Stimulated activated effector memory CD8-positive, alpha-beta T cell treated with anti-CD3 and anti-CD28 coated beads, Interleukin-12 subunit alpha, Interleukin-12 subunit beta, amount 100 ng/mL, for 72 hours (primary cell): Measurements from ENCODE around the gene TFE3.

Experiments
- ATAC-seq: fragments of 150-1000 bp; cut with Tn5 transposase; 2 replicates; pipeline ENCODE4 v1.10.0; 2021
- DNase-seq, 2 donors: peaks; one replicate each; pipeline ENCODE4 v3.0.0; 2021 to 2022; ENCODE audit warnings: low spot score in 2 of 2
- H3K27ac Mint-ChIP-seq: one replicate; pipeline ENCODE4 v1.8.0; 2022; ENCODE audit warnings: mild to moderate bottlenecking, mixed read lengths
- H3K36me3 Mint-ChIP-seq: one replicate; pipeline ENCODE4 v1.8.0; 2022; ENCODE audit warnings: mild to moderate bottlenecking, mixed read lengths
- H3K4me1 Mint-ChIP-seq: one replicate; pipeline ENCODE4 v1.8.0; 2022; ENCODE audit warnings: mixed read lengths
- H3K4me3 Mint-ChIP-seq: one replicate; pipeline ENCODE4 v1.8.0; 2022; ENCODE audit warnings: mild to moderate bottlenecking, mixed read lengths
- H3K9me3 Mint-ChIP-seq: one replicate; pipeline ENCODE4 v1.8.0; 2022; ENCODE audit warnings: mixed read lengths

TFE3 gene

DNA sequence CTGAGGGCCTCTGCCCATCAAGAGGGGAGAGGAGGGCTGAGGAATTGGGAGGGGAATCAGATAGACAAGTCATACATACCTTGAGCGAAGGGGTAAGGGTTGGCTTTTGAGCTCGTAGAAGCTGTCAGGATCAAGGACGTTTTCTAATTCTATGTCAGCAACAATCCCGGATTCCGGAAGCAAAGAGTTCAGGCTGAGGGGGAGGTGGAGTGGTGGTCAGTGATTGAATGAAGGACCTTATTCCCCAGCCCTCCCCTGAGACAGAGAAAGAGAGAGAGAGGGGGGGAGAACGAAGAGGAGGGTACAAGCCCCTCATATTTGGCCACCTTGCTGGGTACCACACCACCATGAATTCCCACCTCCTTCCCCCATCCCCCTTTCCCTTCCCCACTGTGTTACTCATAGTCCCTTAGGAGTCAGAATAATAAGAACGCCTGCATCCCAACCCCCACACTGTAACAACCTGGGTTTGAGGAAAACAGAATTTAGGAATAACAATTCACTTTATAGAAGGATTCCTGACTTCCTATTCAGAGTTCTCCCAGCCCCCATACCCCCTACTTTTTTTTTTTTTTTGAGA, 2.7 kb downstream of the TFE3 start:
- Mint-ChIP-seq H3K27ac (peak overlapping the region; percentile 93), H3K4me3 (peak overlapping the region; percentile 86), H3K4me1 (peaks cover 39% of the 10 kb centered on the region), H3K36me3 (peaks cover 53% of the 10 kb centered on the region), H3K9me3 (no peaks in the 10 kb centered on the region)
- ATAC-seq, result no peak
- DNase-seq, result no peak

GRCh38 chrX:49039598-49040375, 3.4 kb downstream of the TFE3 start:
- Mint-ChIP-seq H3K4me3 (peak overlapping the region; percentile 86), H3K27ac (peak overlapping the region; percentile 93), H3K36me3 (peaks cover 59% of the 10 kb centered on the region), H3K9me3 (no peaks in the 10 kb centered on the region), H3K4me1 (peaks cover 39% of the 10 kb centered on the region)
- ATAC-seq (no peak), DNase-seq (peak in 1 of 2 donors; percentile 49)

DNA sequence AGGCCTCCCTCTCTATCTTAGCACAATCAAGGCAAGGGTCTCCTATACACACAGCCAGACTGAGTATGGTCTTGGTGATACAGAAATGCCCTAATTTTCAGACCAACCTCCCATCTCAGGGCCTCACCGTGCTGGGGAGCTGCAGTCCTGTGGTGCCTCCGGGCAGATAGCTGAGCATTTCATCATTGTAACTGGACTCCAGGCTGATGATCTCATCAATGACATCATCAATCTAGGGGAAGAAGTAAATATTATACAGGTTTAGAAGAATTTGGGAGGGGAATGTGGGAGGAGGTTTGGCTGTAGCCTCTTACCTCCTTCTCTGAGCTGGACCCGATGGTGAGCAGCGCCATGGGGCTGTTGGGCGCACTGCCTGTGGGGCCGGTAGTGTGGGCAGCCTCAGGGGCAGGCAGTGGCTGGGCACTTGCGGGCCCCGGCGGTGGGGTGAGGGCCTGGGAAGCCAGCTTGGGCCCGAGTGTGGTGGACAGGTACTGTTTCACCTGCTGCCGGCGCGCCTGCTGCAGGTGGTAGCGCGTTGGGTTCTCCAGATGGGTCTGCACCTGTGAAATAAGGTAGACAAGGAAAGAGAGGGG, 5.2 kb downstream of the TFE3 start:
- H3K36me3 Mint-ChIP-seq, result peaks cover 72% of the 10 kb centered on the region
- H3K4me3 Mint-ChIP-seq, result no peak overlapping the region
- H3K4me1 Mint-ChIP-seq, result peaks cover 30% of the 10 kb centered on the region
- H3K9me3 Mint-ChIP-seq, result no peaks in the 10 kb centered on the region
- ATAC-seq (no peak), DNase-seq (no peak)
- H3K27ac Mint-ChIP-seq, result peak overlapping the region; percentile 52

DNA sequence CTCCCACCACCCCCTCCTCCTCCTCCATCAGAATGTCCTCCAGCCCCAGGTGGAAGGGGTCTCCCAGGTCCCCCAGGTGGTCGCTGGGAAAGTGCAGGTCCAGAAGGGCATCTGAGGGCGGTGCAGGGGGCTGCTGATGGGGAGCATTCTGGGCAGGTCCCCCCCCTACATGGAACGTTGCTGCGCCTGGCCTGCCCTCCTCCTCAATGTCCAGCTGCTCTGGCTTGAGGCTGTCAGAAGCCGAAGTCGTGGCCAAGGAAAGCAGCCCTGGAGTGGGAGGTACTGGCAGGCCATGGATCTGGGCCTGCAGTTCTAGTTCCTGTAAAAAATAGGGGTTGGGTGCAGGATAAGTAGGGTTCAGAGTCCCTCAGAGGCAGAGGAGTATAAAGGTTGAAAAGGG, 12.9 kb downstream of the TFE3 start:
- no peak overlapping the region for H3K4me3 Mint-ChIP-seq
- no peaks in the 10 kb centered on the region for H3K4me1 Mint-ChIP-seq

GRCh38 chrX:49029876-49030275, 13.3 kb downstream of the TFE3 start:
- Mint-ChIP-seq H3K4me3 (no peak overlapping the region), H3K4me1 (no peaks in the 10 kb centered on the region), H3K9me3 (no peaks in the 10 kb centered on the region), H3K27ac (no peak overlapping the region), H3K36me3 (peaks cover 66% of the 10 kb centered on the region)
- no peak for DNase-seq
- ATAC-seq, result no peak

More for the DNA sequence above, 12.9 kb downstream of the TFE3 start:
- ATAC-seq (no peak), DNase-seq (no peak)
- Mint-ChIP-seq H3K9me3 (no peaks in the 10 kb centered on the region), H3K27ac (no peak overlapping the region), H3K36me3 (peaks cover 70% of the 10 kb centered on the region)

DNA sequence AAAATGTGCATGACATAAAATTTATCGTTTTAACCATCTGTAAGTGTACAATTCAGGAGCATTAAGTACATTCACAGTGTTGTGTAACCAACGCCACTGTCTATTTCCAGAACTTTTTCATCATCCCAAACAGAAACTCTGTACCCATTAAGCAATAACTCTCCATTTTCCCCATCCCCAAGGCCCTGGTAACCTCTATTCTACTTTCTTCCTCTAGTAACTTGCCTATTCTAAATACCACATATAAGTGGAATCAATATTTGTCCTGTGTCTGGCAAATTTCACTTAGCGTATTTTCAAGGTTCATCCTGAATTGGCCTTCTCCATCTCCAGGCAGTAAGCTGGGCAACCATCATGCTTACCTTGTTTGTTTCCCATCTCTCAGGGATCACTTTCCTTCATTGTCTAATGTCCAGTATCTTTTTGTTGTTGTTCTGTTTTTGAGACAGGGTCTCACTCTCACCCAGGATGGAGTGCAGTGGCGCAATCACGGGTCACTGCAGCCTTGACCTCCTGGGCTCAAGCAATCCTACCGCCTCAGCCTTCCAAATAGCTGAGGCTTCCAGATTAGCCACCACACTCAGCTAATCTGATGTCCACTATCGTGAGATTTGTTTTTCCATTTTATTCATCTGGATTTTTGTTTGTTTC, 23.4 kb downstream of the TFE3 start:
- Mint-ChIP-seq H3K4me1 (no peaks in the 10 kb centered on the region), H3K9me3 (no peaks in the 10 kb centered on the region), H3K4me3 (no peak overlapping the region), H3K36me3 (no peaks in the 10 kb centered on the region), H3K27ac (no peak overlapping the region)
- no peak for DNase-seq
- ATAC-seq, result no peak

- Mint-ChIP-seq H3K36me3 (no peaks in the 10 kb centered on the region), H3K9me3 (no peaks in the 10 kb centered on the region), H3K27ac (no peak overlapping the region), H3K4me3 (no peak overlapping the region), H3K4me1 (no peaks in the 10 kb centered on the region)
- ATAC-seq (peak; percentile 36), DNase-seq (no peak)
Observed at GRCh38 chrX:49019050-49019449, 24.1 kb downstream of the TFE3 start.

DNA sequence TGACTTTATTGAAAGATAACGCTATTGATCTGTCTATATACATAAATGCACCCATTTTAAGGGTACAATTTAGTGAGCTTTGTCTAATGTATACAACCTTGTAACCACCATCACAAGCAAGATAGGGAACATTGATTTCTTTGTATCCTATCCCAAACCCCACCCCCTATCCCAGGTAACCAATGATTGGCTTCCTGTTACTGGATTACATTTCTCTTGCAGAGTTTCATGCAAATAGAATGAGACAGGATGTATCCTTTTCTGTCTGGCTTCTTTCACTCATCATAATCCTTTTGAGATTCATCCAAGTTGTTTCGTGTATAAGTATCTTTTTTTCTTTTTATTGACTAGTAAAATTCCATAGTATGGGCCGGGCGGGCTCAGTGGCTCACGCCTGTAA, 39.5 kb downstream of the TFE3 start:
- peaks cover 28% of the 10 kb centered on the region for H3K36me3 Mint-ChIP-seq
- H3K4me1 Mint-ChIP-seq, result peaks cover 22% of the 10 kb centered on the region
- H3K4me3 Mint-ChIP-seq, result no peak overlapping the region
- H3K27ac Mint-ChIP-seq, result peak overlapping the region; percentile 45
- ATAC-seq, result no peak
- no peak for DNase-seq
- no peaks in the 10 kb centered on the region for H3K9me3 Mint-ChIP-seq

- peak; percentile 88 for ATAC-seq
- Mint-ChIP-seq H3K4me1 (peaks cover 36% of the 10 kb centered on the region), H3K36me3 (peaks cover 41% of the 10 kb centered on the region), H3K4me3 (peak within 1 kb of the TSS; percentile 90), H3K9me3 (no peaks in the 10 kb centered on the region), H3K27ac (peak within 1 kb of the TSS; percentile 98)
- DNase-seq, result peak; percentile 48 to 82
Observed at GRCh38 chrX:49002091-49002935, 40.8 kb downstream of the TFE3 start, which contains the start of gene GRIPAP1. GRIPAP1 (minus strand) TSS chrX:49002264; CDS start chrX:49002229, 35 bp downstream.

DNA sequence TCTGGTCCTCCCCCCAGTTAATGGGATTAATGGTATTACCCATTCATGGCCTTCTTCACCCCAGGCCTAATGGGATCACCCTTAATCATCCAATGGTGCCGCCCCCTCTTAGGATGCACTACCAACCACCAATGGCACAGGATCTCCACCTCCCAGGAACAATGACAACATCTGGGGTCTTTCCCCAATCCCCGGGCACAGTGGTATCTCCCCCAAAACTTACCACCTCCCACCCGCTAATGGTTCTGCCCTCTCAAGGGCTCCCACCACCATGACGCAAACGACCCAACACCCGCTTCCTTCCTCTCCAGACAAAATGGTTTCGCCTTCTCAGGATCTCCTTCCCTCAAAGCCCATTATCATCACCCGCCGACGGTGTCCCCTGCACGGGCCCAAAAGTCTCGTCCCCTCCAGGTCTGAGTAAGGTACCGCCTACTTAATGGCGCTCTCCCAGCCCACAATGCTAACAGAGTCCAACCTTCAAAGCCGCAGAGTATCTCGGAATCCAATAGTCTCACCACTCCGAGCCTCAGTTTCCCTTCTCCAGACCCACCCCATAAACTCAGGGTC, 41.6 kb downstream of the TFE3 start:
- peaks cover 48% of the 10 kb centered on the region for H3K36me3 Mint-ChIP-seq
- peak overlapping the region; percentile 90 for H3K4me3 Mint-ChIP-seq
- H3K4me1 Mint-ChIP-seq, result peaks cover 39% of the 10 kb centered on the region
- no peaks in the 10 kb centered on the region for H3K9me3 Mint-ChIP-seq
- DNase-seq (peak in 1 of 2 donors; percentile 3), ATAC-seq (peak; percentile 71)
- H3K27ac Mint-ChIP-seq, result peak overlapping the region; percentile 98

DNA sequence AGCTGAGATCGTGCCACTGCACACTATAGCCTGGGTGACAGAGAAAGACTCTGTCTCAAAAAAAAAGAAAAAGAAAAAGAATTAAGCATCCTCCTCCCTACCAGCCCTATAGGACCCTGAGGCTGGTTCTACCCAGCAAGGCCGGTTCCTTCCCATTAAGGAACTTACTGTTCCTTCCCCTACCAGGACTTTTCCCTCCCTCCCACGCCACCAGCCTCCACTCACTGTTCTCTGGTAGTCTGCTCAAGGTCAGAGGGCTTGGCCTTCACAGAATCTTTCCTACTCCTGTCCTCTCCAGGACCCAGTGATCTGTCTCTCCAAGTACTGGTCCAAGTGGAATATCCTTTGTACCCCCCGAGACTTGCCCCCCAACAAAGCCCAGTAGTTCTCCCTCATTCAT, 42.5 kb downstream of the TFE3 start:
- H3K4me1 Mint-ChIP-seq, result peaks cover 39% of the 10 kb centered on the region
- H3K36me3 Mint-ChIP-seq, result peaks cover 58% of the 10 kb centered on the region
- H3K27ac Mint-ChIP-seq, result no peak overlapping the region
- H3K4me3 Mint-ChIP-seq, result peak overlapping the region; percentile 90
- DNase-seq (no peak), ATAC-seq (no peak)
- no peaks in the 10 kb centered on the region for H3K9me3 Mint-ChIP-seq

GRCh38 chrX:48999030-48999429, 44.1 kb downstream of the TFE3 start:
- no peak overlapping the region for H3K27ac Mint-ChIP-seq
- H3K4me1 Mint-ChIP-seq, result peaks cover 45% of the 10 kb centered on the region
- peaks cover 74% of the 10 kb centered on the region for H3K36me3 Mint-ChIP-seq
- H3K4me3 Mint-ChIP-seq, result no peak overlapping the region
- DNase-seq (no peak), ATAC-seq (no peak)
- no peaks in the 10 kb centered on the region for H3K9me3 Mint-ChIP-seq

DNA sequence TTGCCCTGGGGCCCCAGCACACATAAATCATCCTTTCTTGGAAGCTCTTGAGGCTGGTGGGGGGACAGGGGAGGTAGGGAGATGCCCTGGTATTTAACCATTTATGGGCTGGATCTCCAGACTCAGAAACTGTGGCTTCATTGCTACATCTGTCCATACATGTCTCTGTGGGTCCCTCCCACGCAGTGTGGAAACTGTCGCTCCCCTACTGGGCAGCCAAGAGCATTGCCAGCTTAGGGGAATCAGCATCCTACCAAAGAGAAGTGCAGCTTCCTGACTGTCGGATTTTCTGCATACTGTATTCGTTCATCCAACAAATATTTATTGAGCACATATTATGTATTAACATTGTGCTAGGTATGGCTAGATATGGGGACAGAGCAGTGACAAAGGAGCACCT, 44.8 kb downstream of the TFE3 start:
- Mint-ChIP-seq H3K27ac (no peak overlapping the region), H3K9me3 (no peaks in the 10 kb centered on the region), H3K36me3 (peaks cover 81% of the 10 kb centered on the region), H3K4me3 (no peak overlapping the region), H3K4me1 (peaks cover 45% of the 10 kb centered on the region)
- ATAC-seq (no peak), DNase-seq (no peak)

DNA sequence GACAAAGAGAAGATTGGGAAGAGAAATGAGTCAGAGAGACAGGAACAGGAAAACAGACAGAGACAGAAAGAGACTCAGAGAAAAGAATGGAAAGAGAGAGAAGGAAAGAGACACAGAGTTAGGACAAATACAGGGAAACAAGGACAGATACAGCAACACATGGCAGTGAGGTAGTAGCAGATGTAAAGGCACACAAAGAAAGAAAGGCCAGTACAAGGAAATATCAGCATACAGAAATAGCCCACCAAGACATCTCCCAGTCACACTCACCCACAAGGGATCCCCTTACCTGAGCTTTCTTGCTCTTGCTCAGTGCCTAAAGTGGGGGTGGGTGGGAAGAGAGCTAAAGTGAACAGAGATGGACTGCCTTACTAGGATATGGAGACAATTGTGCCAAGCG, 45.3 kb downstream of the TFE3 start:
- Mint-ChIP-seq H3K36me3 (peaks cover 86% of the 10 kb centered on the region), H3K27ac (no peak overlapping the region), H3K4me3 (no peak overlapping the region), H3K9me3 (no peaks in the 10 kb centered on the region), H3K4me1 (peaks cover 45% of the 10 kb centered on the region)
- ATAC-seq (no peak), DNase-seq (no peak)
